NT2/D1 (cell line): Measurements from ENCODE around the gene ABCA13.

Source experiments
- SUZ12 ChIP-seq: IDR thresholded peaks from 2 replicates; pipeline ENCODE4 v1.6.1; 2011; ENCODE audit not compliant: insufficient read length, insufficient read depth; ENCODE audit errors: extremely low read depth
- YY1 ChIP-seq: IDR thresholded peaks from 2 replicates; pipeline ENCODE4 v1.6.1; 2011; ENCODE audit not compliant: insufficient read length, insufficient read depth
- ZNF274 ChIP-seq: IDR thresholded peaks from 2 replicates; pipeline ENCODE4 v1.6.1; 2011; ENCODE audit warnings: mild to moderate bottlenecking, low read depth, low read length

- no peak for TF ChIP-seq ZNF274
- no peak for TF ChIP-seq SUZ12
- TF ChIP-seq YY1 = no peak
These were observed 40.6 kb upstream of the ABCA13 start for GRCh38 chr7:48130658-48131108.
